ENCODE results near the gene ADCY2. TPM values are rescaled to one million over a fixed set of nuclear protein-coding genes. Genes with fewer than 3 reads are reported as not detected.

ADCY2 gene
- total and polyA plus RNA-seq, 2 of the 13 experiments (the other 11 are each of a cell fraction or from before 2014, with no cell fraction given): not detected

GRCh38 chr5:7471710-7472109 is 75.8 kb downstream of the ADCY2 start:
- no TSS peak for BruUV-seq (replicated peaks)
- in situ Hi-C loops (cut with HindIII; ENCODE audit: extremely low pct_ligation_motif_present, low pct_unique_long_range_greater_than_20kb): no loop called here
- FAIRE-seq (no peak), DNase-seq (ENCODE audit: low spot score) (no peak), ATAC-seq (no peak)
- CTCF ChIA-PET (ENCODE audit: low intra/inter-chr PET ratio, low total read pairs): no interaction called here
- peaks cover 24% of the 10 kb centered on the region for H3K9me3 ChIP-seq (ENCODE audit: low read length)
- POLR2A ChIA-PET: no interaction called here
- no peak overlapping the region for H3K27ac ChIP-seq (ENCODE audit: extremely low read length, insufficient read depth, low read length)
- H3K36me3 ChIP-seq (replicated peaks in 1 of 2; ENCODE audit: control insufficient read depth in 1 of 2, insufficient read depth in 2 of 2, low read length in 2 of 2): no peaks in the 10 kb centered on the region
- intact Hi-C loops (cut with micrococcal nuclease; ENCODE audit: unreplicated experiment): no loop called here
- no peak overlapping the region for H2AFZ ChIP-seq (ENCODE audit: low read length)
- H3K9ac ChIP-seq (ENCODE audit: insufficient read depth, low read depth, low read length): no peak overlapping the region
- H3K27me3 ChIP-seq (ENCODE audit: control insufficient read depth in 1 of 2, insufficient read depth in 2 of 2, low read length in 2 of 2): no peaks in the 10 kb centered on the region; a peak in 1 of 5 replicates
- no peaks in the 10 kb centered on the region for H4K20me1 ChIP-seq (ENCODE audit: insufficient read depth, low read length)
- no peaks in the 10 kb centered on the region for H3K79me2 ChIP-seq (ENCODE audit: insufficient read depth, low read length)
- H3K4me1 ChIP-seq (ENCODE audit: insufficient read depth, low read length): no peaks in the 10 kb centered on the region
- TF ChIP-seq ZNF317 (CRISPR knock-in tag; IDR thresholded peaks at IDR 0.05) (peak; percentile 93), CHD2 (IDR thresholded peaks at IDR 0.05; ENCODE audit: low read depth, low read length) (no peak)
- TF ChIP-seq, protein P1, sequence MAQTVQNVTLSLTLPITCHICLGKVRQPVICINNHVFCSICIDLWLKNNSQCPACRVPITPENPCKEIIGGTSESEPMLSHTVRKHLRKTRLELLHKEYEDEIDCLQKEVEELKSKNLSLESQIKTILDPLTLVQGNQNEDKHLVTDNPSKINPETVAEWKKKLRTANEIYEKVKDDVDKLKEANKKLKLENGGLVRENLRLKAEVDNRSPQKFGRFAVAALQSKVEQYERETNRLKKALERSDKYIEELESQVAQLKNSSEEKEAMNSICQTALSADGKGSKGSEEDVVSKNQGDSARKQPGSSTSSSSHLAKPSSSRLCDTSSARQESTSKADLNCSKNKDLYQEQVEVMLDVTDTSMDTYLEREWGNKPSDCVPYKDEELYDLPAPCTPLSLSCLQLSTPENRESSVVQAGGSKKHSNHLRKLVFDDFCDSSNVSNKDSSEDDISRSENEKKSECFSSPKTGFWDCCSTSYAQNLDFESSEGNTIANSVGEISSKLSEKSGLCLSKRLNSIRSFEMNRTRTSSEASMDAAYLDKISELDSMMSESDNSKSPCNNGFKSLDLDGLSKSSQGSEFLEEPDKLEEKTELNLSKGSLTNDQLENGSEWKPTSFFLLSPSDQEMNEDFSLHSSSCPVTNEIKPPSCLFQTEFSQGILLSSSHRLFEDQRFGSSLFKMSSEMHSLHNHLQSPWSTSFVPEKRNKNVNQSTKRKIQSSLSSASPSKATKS (CRISPR knock-in tag; IDR thresholded peaks at IDR 0.05): no peak
- 0% methylated on average over 1 of the region's 1 CpG for WGBS (ENCODE audit: low lambda C conversion rate)
- H3K4me3 ChIP-seq (replicated peaks in 1 of 3; ENCODE audit: insufficient read depth in 1 of 3, low read depth in 2 of 3, low read length in 3 of 3): no peak overlapping the region
- no peak overlapping the region for H3K4me2 ChIP-seq (ENCODE audit: low read depth, low read length)

GRCh38 chr5:7473115-7473514 is 77.2 kb downstream of the ADCY2 start:
- Histone ChIP-seq H3K4me2 (ENCODE audit: low read depth, low read length) (no peak overlapping the region), H3K36me3 (replicated peaks in 1 of 2; ENCODE audit: control insufficient read depth in 1 of 2, insufficient read depth in 2 of 2, low read length in 2 of 2) (no peaks in the 10 kb centered on the region), H3K9ac (ENCODE audit: insufficient read depth, low read depth, low read length) (no peak overlapping the region), H3K79me2 (ENCODE audit: insufficient read depth, low read length) (no peaks in the 10 kb centered on the region), H3K27me3 (ENCODE audit: control insufficient read depth in 1 of 2, insufficient read depth in 2 of 2, low read length in 2 of 2) (no peaks in the 10 kb centered on the region; a peak in 1 of 5 replicates), H3K9me3 (ENCODE audit: low read length) (peaks cover 24% of the 10 kb centered on the region), H4K20me1 (ENCODE audit: insufficient read depth, low read length) (no peaks in the 10 kb centered on the region), H3K27ac (ENCODE audit: extremely low read length, insufficient read depth, low read length) (no peak overlapping the region), H2AFZ (ENCODE audit: low read length) (no peak overlapping the region), H3K4me1 (ENCODE audit: insufficient read depth, low read length) (no peaks in the 10 kb centered on the region), H3K4me3 (replicated peaks in 1 of 3; ENCODE audit: insufficient read depth in 1 of 3, low read depth in 2 of 3, low read length in 3 of 3) (no peak overlapping the region)
- CTCF ChIA-PET (ENCODE audit: low intra/inter-chr PET ratio, low total read pairs): no interaction called here
- in situ Hi-C loops (cut with HindIII; ENCODE audit: extremely low pct_ligation_motif_present, low pct_unique_long_range_greater_than_20kb) (no loop called here), intact Hi-C loops (cut with micrococcal nuclease; ENCODE audit: unreplicated experiment) (no loop called here)
- FAIRE-seq (no peak), ATAC-seq (no peak), DNase-seq (ENCODE audit: low spot score) (no peak)
- BruUV-seq (replicated peaks): no TSS peak
- 4% methylated on average over 2 of the region's 2 CpGs for WGBS (ENCODE audit: low lambda C conversion rate)
- POLR2A ChIA-PET: no interaction called here
- TF ChIP-seq, protein P2, sequence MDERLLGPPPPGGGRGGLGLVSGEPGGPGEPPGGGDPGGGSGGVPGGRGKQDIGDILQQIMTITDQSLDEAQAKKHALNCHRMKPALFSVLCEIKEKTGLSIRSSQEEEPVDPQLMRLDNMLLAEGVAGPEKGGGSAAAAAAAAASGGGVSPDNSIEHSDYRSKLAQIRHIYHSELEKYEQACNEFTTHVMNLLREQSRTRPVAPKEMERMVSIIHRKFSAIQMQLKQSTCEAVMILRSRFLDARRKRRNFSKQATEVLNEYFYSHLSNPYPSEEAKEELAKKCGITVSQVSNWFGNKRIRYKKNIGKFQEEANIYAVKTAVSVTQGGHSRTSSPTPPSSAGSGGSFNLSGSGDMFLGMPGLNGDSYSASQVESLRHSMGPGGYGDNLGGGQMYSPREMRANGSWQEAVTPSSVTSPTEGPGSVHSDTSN (CRISPR knock-in tag; IDR thresholded peaks at IDR 0.05): no peak
- TF ChIP-seq, protein P3, sequence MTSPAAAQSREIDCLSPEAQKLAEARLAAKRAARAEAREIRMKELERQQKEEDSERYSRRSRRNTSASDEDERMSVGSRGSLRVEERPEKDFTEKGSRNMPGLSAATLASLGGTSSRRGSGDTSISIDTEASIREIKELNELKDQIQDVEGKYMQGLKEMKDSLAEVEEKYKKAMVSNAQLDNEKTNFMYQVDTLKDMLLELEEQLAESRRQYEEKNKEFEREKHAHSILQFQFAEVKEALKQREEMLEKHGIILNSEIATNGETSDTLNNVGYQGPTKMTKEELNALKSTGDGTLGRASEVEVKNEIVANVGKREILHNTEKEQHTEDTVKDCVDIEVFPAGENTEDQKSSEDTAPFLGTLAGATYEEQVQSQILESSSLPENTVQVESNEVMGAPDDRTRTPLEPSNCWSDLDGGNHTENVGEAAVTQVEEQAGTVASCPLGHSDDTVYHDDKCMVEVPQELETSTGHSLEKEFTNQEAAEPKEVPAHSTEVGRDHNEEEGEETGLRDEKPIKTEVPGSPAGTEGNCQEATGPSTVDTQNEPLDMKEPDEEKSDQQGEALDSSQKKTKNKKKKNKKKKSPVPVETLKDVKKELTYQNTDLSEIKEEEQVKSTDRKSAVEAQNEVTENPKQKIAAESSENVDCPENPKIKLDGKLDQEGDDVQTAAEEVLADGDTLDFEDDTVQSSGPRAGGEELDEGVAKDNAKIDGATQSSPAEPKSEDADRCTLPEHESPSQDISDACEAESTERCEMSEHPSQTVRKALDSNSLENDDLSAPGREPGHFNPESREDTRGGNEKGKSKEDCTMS (CRISPR knock-in tag; conservative IDR thresholded peaks at IDR 0.05): no peak
- no peak for TF ChIP-seq ZNF709 (CRISPR knock-in tag; IDR thresholded peaks at IDR 0.05)
- TF ChIP-seq, protein P4, sequence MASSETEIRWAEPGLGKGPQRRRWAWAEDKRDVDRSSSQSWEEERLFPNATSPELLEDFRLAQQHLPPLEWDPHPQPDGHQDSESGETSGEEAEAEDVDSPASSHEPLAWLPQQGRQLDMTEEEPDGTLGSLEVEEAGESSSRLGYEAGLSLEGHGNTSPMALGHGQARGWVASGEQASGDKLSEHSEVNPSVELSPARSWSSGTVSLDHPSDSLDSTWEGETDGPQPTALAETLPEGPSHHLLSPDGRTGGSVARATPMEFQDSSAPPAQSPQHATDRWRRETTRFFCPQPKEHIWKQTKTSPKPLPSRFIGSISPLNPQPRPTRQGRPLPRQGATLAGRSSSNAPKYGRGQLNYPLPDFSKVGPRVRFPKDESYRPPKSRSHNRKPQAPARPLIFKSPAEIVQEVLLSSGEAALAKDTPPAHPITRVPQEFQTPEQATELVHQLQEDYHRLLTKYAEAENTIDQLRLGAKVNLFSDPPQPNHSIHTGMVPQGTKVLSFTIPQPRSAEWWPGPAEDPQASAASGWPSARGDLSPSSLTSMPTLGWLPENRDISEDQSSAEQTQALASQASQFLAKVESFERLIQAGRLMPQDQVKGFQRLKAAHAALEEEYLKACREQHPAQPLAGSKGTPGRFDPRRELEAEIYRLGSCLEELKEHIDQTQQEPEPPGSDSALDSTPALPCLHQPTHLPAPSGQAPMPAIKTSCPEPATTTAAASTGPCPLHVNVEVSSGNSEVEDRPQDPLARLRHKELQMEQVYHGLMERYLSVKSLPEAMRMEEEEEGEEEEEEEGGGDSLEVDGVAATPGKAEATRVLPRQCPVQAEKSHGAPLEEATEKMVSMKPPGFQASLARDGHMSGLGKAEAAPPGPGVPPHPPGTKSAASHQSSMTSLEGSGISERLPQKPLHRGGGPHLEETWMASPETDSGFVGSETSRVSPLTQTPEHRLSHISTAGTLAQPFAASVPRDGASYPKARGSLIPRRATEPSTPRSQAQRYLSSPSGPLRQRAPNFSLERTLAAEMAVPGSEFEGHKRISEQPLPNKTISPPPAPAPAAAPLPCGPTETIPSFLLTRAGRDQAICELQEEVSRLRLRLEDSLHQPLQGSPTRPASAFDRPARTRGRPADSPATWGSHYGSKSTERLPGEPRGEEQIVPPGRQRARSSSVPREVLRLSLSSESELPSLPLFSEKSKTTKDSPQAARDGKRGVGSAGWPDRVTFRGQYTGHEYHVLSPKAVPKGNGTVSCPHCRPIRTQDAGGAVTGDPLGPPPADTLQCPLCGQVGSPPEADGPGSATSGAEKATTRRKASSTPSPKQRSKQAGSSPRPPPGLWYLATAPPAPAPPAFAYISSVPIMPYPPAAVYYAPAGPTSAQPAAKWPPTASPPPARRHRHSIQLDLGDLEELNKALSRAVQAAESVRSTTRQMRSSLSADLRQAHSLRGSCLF (CRISPR knock-in tag; IDR thresholded peaks at IDR 0.05; ENCODE audit: borderline replicate concordance): no peak
